ENCODE measurements around the gene WNT8A. TPM values are rescaled to one million over a fixed set of nuclear protein-coding genes. Genes with fewer than 3 reads are reported as not detected.

The WNT8A gene
- total and polyA plus RNA-seq, 2 of the 8 experiments (the other 6 are each of a cell fraction or from before 2014, with no cell fraction given): 0.06 TPM; not detected in 1

DNA sequence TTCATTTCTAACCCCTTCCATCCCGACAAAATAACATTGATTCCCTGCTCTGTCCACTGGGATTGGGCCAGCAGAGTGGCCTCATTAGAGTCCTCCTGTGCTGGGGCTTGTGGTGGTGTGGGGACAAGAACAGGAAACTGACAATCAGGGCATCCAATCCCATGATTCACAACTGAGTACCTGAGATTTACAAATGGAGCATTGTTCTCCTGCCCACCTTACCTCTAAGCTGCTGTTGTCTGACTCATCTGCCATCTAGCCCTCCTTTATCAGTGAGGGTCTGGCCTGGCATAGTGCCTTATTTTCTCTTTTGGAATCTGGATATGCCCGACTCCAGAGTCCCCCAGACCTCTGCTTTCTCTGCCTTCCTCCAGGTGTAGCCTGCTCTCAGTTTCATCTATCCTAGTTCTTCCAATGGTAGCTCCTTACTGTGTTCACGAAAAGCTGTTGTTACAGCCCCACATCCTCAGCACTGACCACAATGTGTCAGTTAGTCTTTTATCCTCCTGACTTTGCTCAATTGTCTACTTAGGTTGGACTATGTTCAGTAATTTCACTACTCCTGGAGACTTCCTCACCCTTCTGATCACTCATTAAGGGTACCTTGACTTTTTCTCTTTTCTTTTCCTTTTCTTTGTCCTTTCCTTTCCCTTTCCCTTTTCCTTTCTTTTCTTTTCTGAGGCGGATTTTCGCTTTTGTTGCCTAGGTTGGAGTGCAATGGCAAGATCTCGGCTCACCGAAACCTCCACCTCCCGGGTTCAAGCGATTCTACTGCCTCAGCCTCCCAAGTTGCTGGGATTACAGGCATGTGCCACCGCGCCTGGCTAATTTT, 13.4 kb downstream of the WNT8A start (continued):
- TF ChIP-seq KDM4A (IDR thresholded peaks at IDR 0.05; ENCODE audit: low read depth, low read length, severe bottlenecking) (no peak), POLR2A (IDR thresholded peaks at IDR 0.05; ENCODE audit: control extremely low read depth in 1 of 2, low read depth in 2 of 2, low read length in 2 of 2) (no peak), CTBP2 (IDR thresholded peaks at IDR 0.05; ENCODE audit: borderline replicate concordance, insufficient read depth, insufficient read length, low read length) (no peak), JUN (IDR thresholded peaks at IDR 0.05; ENCODE audit: low read depth, low read length) (no peak), RBBP5 (IDR thresholded peaks at IDR 0.05; ENCODE audit: borderline replicate concordance, low read depth, low read length) (no peak)
